Left renal pelvis (tissue), 4 donors: ENCODE results near the gene CDC42SE2. TPM values are rescaled to one million over a fixed set of nuclear protein-coding genes. Genes with fewer than 3 reads are reported as not detected.
A peak's percentile ranks its signal among the peaks of the same experiment; 100 is the strongest.

Experiments used
- DNase-seq, 4 donors: peaks; one replicate each; pipeline ENCODE4 v3.0.0-alpha.2; 2013; ENCODE audit warnings: low read depth in 4 of 4, low spot score in 3 of 4
- polyA plus RNA-seq, 4 donors: library from polyadenylated mRNA; unstranded; fragments of 120-200 nt; gene quantifications; one replicate each; pipeline ENCODE4 v1.2.1, GENCODE V29; 2013; ENCODE audit not compliant: insufficient read length in 4 of 4

Gene CDC42SE2, protein sequence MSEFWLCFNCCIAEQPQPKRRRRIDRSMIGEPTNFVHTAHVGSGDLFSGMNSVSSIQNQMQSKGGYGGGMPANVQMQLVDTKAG
- 10 to 100 TPM; 33.1 to 61.2 (median 51.1) TPM for polyA plus RNA-seq

DNA sequence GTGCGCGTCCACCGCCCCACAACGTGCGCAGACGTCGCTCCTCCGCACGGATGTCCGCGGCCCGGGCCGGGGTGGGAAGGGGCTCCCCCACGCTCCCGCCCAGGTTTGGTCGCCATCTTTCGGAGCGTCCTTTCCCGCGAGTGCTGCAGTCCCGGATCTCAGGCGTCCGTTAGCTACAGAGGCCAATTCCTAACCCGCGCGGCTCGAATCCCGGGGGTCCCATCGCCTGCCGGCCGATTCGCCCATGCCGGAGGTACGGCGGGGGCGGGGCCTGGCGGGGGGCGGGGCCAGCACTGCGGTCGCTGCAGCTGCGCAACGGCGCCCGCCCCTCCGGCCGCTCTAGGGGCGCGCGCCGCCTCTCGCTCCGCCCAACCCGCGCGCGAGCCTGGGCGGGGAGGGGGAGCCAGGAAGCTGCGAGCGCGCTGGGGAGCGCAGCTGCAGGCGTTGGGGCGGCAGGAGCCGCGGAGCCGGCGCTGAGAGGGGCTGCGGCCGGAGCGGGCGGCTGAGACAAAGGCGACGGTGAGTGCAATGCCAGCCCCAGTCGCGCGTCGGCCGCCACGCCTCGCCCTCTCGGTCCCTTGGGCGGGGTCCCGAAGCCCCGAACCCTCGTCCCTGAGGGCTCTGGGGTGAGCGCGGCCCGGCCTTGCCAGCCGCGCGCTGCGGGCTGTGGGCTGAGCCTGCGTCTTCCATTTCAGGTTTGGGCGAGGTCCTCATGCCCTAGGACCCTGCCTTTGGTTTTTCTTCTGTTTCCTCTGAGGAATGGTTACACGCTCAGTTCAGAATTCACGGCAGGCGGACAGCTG is at the start of gene CDC42SE2:
Gene CDC42SE2 (plus strand): TSS at position 406 of the 803 bp plus-strand sequence. CDS start 95,441 bp downstream, outside the sequence.
- peak; percentile 60 to 80 (median 80) for DNase-seq

DNA sequence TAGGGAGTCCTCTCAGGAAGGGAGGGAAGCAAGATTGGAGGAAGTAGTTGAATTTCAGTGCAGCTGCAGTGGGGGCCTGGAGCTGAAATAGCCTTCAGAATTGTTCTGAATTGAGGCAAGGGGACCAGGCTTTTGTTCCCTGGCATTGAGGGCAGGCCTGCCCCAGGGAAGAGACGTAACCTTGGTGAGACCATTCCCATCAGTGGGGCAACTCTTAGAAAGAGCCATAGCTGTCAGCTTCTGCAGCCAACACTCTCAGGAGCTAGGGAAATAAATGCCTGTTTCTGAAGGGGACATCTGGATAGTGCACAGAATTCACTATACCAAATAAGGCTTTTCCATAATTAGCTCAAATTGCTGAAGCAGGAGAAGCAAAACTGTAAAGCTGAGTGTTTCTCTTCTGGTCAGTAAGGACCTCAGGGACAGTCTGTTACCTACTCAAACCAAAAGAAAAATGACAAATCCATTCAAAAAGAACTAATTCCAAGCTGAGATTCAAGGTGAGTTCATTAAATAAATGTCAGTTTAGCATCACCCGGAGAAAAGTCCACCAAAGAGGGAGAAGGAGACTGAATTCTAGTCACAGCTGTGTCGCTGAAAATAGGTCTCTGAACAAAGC is 49.1 kb upstream of the CDC42SE2 start:
- DNase-seq = no peak

GRCh38 chr5:131217791-131218190 is 46.1 kb upstream of the CDC42SE2 start:
- no peak for DNase-seq

- no peak for DNase-seq
Observed at GRCh38 chr5:131218392-131218791, 45.5 kb upstream of the CDC42SE2 start.

DNA sequence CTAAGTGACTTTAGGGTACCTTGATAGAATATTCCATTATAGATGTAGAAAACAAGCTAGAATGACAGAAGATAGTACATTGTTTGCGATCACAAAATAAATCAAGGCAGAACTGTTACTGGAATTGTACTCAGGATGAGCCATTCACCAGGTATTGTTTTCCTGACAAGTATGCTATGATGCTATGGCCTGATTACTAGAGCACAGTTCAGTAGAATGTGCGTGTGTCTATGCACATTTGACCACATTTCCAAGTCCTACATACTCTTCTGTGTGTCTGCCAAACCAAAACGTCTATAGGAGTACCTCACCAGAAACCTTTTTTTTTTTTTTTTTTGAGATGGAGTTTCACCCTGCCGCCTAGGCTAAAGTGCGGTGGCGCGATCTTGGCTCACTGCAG is 43.3 kb upstream of the CDC42SE2 start:
- no peak for DNase-seq

- no peak for DNase-seq
Observed at GRCh38 chr5:131221008-131221703, 42.7 kb upstream of the CDC42SE2 start.

- DNase-seq = no peak
Observed at GRCh38 chr5:131221888-131222287, 42.0 kb upstream of the CDC42SE2 start.

DNA sequence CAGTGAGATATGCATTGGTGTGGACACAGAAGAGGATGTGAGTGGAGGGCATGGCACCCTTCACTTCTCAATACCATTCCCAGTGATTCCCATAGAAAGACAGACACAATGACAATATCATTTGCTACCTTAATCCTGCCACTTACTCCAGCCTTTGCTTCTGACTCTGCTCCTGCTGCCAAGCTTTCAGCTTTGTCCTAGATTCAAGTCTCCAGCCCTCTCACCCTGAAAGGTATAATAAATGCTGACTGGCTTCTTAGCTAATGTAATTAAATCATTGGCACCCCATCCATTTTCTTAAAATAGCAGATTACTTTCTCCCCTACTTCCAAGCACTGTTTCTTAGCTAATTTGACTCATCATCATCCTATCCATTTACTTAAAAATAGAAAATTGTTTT is 41.1 kb upstream of the CDC42SE2 start:
- no peak for DNase-seq

DNA sequence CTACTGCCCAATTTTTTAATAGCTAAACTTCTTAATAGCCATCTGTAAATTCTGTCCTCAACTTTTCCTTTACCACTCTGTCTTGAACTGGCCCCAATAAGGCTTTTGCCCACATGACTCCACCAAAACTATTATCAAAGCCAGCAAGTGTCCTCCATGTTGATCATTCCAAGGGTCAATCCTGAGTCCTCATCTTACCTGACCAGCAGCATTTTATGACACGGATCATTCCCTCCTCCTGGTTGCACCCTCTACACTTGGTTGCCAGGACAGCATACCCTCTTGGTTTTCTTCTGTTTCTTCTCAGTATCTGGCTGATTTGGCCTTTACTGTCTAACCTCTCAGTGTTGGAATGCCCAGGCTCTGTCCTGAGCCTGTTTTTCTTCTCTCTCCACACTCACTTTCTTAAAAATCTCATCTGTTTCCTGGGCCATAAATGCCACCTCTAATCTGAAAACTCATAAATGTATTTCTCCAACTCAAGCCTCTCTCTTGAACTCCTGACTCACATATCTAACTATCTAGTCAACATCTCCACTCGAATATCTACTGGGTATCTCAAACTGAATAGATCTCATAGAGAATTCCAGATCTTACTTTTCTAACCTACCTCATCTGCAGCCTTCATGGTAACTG is 40.0 kb upstream of the CDC42SE2 start:
- DNase-seq = no peak

DNA sequence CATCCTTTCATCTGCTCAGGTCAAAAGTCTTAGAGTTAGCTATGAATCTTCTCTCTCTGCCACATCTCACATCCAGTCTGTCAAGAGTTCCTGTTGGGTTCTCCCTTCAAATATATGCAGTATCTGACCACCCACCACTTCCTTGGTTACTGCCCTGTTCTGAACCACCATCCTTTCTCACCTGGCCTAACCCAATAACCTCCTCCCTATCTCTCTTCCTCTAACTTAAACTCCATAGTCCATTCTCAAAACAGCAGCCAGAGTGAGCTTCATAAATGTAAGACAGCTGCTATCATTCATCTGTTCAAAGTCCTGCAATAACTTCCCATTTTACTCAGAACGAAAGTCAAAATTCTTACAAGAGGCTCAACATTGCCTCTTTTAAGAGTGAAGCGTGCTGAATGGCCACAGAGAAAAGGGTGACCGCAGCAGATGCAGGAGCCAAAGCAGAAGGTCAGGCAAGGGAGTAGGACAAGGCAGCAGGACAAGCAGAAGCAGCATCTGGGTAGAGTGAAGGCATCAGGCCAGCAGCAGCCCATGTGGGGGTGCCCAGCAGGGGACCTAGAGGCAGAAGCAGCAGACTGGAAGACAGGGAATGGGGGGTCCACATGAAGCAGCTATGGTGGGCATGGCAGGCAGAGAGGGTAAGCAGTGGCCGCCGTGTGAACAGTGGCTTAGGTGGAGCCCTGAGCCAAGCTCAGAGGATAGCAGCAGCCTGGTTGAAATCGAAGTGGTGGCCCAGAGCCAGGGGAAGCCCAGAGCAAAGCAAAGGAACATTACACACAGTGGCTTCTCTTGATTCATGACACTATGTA is 39.3 kb upstream of the CDC42SE2 start:
- DNase-seq = no peak

DNA sequence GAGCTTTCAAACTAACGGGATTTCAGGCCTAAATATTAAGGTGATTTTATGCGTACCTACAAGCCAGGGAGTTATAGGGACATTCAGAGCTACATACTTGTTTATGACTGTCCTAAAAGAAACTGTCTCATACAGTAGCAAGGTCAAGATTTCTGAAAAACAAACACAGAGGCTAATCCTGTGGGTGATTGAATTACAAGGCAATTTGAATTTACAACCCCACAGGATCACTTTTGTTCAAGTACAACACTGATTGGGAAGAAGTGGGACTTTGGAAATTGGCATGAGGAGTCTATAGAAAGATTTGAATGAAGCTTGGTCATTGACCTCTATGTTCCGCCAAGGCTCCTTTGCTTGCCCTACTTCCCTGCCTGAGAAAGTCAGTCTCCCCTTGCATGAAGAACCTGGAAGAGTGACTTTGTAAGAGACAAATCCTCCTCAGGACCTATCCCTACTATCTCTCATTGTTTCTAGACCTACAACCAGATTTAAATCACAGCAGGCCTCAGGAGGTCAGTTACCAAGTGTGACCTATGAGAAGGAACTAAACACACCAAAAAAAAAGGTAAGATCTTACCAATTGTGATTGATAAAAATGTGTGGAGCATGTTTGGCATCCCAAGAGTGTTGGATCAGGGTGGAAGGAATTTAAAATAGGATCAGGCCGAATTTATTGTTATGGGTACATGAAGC is 38.4 kb upstream of the CDC42SE2 start:
- no peak for DNase-seq

GRCh38 chr5:131226899-131227298 is 37.0 kb upstream of the CDC42SE2 start:
- DNase-seq = no peak

DNA sequence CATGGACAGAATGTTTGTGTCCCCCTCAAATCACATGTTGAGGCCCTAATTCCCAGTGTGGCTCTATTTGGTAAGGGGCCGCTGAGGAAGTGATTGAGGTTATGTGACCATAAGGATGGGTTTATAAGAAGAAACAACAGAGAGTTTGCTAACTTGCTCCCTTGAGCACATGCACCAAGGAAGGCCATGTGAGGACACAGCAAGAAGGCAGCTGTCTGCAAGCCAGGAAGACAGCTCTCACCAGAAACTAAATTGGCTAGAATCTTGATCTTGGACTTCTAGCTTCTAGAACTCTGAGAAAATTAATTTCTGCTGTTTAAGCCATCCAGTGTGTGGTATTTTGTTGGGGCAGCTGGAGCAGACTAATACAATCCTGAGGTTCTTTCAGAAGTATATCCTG is 35.2 kb upstream of the CDC42SE2 start:
- DNase-seq = no peak

DNA sequence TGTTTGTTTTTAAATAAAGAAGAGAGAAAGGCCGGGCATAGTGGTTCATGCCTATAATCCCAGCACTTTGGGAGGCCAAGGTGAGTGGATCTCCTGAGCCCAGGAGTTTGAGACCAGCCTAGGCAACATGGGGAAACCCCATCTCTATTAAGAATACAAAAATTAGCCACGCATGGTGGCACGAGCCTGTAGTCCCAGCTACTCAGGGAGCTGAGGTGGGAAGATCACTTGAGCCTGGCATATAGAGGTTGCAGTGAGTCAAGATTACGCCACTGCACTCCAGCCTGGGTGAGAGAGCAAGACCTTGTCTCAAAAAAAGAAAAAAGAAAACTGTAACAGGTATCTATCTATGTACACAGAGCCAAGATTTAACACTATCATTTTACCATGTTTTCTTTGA is 34.2 kb upstream of the CDC42SE2 start:
- no peak for DNase-seq

DNA sequence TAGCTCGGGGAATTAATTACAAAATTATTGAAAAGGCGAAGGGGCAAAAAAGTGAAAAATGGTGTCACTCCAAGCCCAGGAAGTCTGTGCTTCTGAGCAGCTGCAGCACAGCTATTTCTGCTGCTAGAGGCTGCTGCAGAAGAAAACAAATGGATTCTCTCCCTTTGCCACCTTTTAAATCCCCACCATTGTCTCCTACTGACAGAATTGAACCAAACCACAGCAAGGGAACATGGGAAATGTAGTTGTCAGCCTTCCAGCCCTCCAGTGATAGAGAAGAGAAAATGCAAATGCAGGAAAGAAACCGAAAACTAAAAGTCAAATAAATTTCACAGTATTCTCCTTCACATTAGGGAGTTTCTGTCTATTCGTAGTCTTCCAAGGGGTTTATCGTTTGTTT is 33.4 kb upstream of the CDC42SE2 start:
- DNase-seq = no peak

GRCh38 chr5:131239686-131240085 is 24.2 kb upstream of the CDC42SE2 start:
- DNase-seq = no peak

DNA sequence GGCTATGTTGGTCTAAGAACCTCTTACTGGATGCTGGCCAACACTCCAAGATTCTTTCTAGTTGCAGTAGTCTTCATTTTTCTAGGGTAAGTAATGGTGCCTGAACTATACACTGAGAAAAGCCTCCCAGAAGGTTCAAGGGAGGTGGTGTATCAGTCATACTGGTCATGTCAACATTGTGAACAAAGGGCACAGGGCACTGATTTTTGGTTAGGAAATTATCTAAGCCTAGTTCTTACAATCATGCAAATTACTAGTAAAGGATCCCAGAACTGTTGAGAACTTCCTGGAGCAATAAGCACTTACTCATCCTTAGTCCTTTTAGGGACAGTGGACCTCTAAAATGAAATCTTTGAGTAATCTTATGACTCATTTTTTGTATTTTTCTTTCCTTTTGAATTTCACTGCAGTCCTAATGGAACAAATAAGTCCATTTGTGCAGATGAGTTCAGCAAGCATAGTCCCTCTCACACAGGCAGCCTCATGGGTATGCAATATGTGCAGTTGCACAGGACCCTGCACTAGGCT is 21.1 kb upstream of the CDC42SE2 start:
- no peak for DNase-seq

DNA sequence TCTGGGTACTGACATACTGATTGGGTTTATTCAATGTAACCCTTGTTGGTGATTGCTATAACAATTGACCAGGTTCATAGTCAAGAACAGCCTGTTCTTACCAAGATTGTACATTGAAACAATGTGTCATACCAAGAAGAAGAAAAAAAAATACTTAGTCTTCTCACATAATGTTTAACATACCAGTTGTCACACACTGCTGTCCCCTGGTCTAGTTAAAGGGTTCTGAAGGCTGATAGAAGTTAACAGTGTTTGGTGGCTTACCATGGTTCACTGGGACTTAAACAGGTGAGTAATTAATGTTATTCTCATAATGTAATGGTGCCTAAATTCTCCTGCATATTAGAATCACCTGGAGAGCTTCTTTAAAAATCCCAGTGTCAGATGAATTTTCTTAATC is 18.5 kb upstream of the CDC42SE2 start:
- DNase-seq = no peak

GRCh38 chr5:131245948-131246347 is 17.9 kb upstream of the CDC42SE2 start:
- no peak for DNase-seq
